HG03060 (cell line): ENCODE results near the gene GLB1L3.
"Not testable (repeated sequence)": the region's sequence is repeated elsewhere in the genome, so short reads cannot be mapped to it uniquely, and the experiment has no call there.

ENCODE experiments used
- ATAC-seq: cut with Tn5 transposase; IDR thresholded peaks from one replicate; pipeline ENCODE4 v1.9.1; 2021; ENCODE audit warnings: low read depth, moderate number of reproducible peaks; ENCODE audit not compliant: unreplicated experiment

GLB1L3 gene

GRCh38 chr11:134250675-134251074 lies 25.5 kb upstream of the GLB1L3 start:
- no peak for ATAC-seq

GRCh38 chr11:134252346-134253187 lies 23.6 kb upstream of the GLB1L3 start:
- peak; percentile 27 for ATAC-seq

GRCh38 chr11:134253188-134253993 lies 22.8 kb upstream of the GLB1L3 start, which contains the start of the genes ACAD8 and THYN1:
Gene ACAD8 (plus strand): TSS chr11:134253568. CDS start chr11:134253601, 33 bp downstream.
Gene THYN1 (minus strand): TSS chr11:134253352. CDS start chr11:134252882, 470 bp downstream.
- ATAC-seq = peak; percentile 97

GRCh38 chr11:134254433-134255183 lies 21.6 kb upstream of the GLB1L3 start:
- ATAC-seq = no peak

GRCh38 chr11:134255184-134255561 lies 21.0 kb upstream of the GLB1L3 start:
- not testable (repeated sequence) for ATAC-seq

- no peak for ATAC-seq
Measured at GRCh38 chr11:134257101-134257500, 19.1 kb upstream of the GLB1L3 start.

GRCh38 chr11:134258577-134258976 lies 17.6 kb upstream of the GLB1L3 start:
- ATAC-seq = no peak

- no peak for ATAC-seq
Measured at GRCh38 chr11:134260503-134260902, 15.7 kb upstream of the GLB1L3 start.

GRCh38 chr11:134260983-134261382 lies 15.2 kb upstream of the GLB1L3 start:
- no peak for ATAC-seq

- no peak for ATAC-seq
Measured at GRCh38 chr11:134261626-134262488, 14.3 kb upstream of the GLB1L3 start.

- ATAC-seq = no peak
Measured at GRCh38 chr11:134264966-134265764, 11.0 kb upstream of the GLB1L3 start.

- no peak for ATAC-seq
Measured at GRCh38 chr11:134266440-134266839, 9.7 kb upstream of the GLB1L3 start.

- ATAC-seq = no peak
Measured at GRCh38 chr11:134266841-134267251, 9.3 kb upstream of the GLB1L3 start.

- ATAC-seq = no peak
Measured at GRCh38 chr11:134267461-134267860, 8.7 kb upstream of the GLB1L3 start.

GRCh38 chr11:134267966-134268365 lies 8.2 kb upstream of the GLB1L3 start:
- no peak for ATAC-seq

- no peak for ATAC-seq
Measured at GRCh38 chr11:134270250-134270714, 5.9 kb upstream of the GLB1L3 start.

- ATAC-seq = no peak
Measured at GRCh38 chr11:134271978-134272377, 4.2 kb upstream of the GLB1L3 start.

- ATAC-seq = no peak
Measured at GRCh38 chr11:134272381-134273316, 3.5 kb upstream of the GLB1L3 start.
